Stimulated activated CD4-positive, alpha-beta T cell treated with anti-CD3 and anti-CD28 coated beads, Interleukin-4, amount 100 ng/mL, for 24 hours (primary cell): ENCODE data around the gene KIF6.

ENCODE experiments used
- DNase-seq: peaks from one replicate; pipeline ENCODE4 v3.0.0-alpha.2; 2020

KIF6 gene

DNA sequence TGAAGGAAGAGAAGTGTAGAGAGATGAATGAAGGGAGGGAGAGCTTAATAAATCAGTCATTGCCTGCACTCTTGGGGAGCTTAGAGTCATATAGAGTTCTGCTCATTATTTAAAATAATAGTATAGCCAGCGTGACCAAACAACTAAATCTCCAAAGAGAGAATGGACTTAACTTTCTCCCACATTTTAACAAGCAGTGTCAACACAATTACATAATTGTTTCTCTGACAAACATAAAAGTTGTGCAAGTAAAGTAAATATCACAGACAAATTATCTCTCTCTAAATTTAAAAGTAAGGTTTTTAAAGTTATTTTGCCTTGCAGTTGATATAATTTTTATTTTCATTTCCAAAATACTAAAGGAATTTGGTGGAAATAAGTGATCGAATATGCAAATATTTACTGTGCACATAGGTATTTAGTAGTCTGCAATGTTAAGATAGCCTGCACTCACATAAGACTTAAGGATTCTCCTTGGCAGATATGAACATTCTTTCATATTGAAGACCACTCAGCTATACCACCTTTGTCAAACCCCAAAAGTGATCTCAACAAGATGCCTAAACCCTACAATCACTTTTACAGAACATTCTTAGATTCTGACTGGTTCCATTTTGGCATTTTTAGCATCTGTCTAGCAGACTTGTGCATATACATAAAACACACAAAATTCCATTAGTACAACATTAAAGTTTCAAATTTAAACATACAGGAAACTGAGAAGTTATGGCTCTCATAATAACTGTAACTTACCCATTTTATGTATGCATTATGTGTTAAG is 67.7 kb downstream of the KIF6 start:
- no peak for DNase-seq

DNA sequence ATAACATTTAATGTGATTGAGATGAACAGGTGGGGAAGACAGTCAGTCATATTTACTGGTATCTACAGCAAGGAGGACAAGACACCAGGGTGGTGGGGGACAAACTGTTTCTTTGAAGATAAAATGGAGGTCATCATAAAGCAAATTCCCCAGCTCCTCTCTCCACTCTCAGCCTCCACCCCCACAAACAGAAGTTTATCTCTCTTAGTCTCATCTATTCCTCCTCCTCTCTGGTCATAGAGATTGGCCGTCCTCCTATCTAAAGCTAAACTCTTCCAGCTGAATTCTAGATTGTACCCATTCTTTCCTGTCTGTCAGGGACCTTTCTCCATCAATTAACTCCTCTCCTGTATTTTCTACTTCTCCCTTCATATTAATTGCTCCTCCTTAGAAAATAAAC is 71.1 kb downstream of the KIF6 start:
- DNase-seq: no peak

DNA sequence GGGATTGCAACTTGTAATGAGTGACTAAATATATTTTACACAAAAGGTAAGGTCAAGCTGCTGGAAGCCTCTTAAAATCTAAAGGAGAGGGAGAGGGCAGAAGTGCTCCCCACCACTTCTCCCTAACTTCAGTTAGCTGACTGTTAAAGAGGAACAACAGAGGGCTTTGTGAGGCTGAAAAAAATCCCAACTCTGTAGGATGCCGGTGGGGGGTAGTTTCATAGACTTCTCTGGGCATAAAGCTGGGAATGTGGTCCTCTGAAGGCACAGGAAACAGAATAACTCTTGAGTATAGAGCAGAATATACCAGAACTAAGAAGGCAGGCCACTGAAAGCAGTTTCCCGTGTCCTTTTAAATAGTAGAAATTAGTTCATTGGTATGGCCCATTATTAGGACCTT is 71.6 kb downstream of the KIF6 start:
- DNase-seq: no peak

DNA sequence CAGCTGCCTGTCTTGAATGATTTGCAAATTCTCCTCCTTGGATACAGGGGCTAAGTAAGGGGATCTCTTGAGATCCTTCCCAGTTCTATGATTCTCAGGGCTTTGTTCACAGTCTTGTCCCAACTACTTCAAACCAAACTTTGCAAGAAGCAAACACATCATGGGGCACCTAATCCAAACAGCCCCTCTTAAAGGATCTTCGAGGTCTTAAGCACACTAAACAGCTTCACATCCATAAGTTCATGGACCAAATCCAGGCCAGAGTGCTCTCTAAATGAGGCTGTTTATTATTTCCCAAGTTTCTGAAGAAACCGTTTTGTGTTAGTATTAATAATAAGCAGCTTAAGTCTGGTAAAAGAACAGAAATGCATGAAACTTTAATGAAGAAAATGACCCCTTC is 75.2 kb downstream of the KIF6 start:
- no peak for DNase-seq

DNA sequence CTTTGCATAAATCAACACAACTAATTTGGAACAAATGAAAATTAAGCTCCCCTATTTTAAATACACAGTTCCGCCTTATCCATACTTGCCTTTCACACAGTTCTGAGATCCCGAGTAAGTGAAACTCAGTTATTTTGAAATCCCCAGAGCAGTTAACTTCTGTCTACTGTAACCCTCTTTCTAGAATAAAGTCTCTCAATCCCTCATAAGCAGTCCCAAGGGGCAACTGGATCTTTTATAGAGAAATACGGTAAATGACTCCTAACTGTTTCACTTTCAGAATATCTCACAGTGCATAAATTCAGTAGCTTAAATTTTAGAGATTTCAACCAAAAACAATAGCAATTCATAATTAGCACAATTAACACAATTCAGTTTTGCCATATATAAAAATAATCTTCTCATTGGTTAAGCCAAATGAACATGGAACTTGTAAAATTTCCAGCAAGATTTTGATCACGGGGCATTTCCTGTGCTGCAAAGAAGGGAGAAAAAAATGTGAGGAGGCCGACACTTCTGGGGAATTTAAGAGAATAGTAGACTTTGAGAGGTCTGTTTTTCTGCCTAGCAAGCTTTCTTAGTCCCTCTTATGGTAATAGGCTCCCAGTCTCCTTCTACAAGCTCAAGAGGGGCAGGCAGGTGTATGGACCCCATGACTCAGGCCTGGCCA is 78.3 kb downstream of the KIF6 start:
- no peak for DNase-seq

DNA sequence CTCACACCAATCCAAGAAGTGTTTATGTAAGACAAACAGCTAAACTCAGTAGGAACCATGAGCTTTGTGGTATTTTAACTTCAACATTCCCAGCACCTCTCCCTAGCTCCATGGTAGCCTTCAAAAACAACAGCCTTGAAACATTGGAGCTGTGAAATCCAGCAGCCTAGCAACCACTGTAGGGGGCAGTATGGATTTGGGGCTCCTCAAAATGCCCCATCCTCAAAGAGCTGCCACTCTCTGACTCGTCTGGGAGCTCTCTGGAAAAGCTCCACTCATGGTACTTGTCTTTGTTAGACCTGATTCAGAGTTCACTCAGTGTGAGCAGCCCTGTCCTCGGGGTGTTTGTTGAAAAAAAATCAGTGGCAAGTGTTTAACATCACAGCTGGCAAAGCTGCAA is 82.9 kb downstream of the KIF6 start:
- DNase-seq: no peak

DNA sequence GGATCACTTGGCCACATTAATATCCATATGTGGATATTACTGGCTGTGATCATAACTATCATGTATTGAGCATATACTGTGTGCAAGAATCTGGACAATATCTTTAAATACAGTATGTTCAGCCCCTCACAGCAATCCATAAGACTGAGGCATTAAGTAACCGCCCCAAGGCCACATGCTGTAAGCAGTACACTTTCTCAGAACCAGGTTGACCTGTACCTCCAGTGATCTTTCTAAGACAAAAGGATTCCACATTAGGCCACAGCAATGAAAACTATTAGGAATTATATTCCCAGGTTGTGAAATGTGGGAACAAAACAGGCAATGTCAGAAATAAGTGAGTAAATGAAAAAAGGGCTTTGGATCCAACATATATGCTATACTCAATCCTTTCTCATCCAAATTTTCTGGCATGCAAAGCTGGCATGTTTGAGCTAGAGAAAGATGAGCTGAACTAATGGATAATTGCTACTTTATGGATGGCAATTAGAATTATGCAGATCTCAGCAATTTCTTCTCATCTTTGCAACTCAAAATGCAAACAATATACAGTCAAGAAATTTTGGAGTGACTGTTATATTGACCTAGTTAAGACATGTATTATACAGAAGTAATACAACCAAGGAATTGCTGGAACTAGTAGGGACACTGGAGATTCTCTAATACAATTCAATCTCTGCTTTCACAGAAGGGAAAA is 86.9 kb downstream of the KIF6 start:
- no peak for DNase-seq

DNA sequence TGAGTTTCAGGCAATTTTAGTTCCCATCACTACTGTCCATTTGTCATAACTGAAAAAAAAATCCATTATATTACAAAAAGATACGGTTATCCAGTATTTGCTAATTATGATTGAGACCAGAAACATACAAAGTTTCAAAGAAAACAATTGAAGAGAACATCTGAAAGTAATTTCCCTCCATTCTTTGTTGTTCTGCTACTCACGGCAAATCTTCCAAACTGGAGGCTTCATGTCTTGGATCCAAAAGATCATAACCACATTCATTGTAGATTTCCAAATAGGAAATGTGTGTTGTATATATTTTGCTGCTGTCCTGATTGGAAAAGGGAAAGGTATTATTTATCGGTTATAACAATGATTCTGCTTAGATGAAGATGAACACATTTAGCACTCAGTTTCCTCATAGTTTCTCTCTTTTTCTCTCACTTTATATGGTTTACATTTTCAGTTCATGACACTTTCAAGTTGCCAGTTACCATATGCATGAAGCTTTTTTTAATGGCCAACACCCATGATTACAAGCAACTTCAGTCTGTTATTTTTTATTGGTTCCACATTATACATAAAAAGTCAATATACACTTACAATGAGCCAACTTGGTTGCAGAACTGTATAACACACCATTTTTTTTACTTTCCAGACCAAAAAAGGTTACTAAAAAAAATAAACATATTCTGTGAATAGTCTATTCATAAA is 90.4 kb downstream of the KIF6 start:
- no peak for DNase-seq

DNA sequence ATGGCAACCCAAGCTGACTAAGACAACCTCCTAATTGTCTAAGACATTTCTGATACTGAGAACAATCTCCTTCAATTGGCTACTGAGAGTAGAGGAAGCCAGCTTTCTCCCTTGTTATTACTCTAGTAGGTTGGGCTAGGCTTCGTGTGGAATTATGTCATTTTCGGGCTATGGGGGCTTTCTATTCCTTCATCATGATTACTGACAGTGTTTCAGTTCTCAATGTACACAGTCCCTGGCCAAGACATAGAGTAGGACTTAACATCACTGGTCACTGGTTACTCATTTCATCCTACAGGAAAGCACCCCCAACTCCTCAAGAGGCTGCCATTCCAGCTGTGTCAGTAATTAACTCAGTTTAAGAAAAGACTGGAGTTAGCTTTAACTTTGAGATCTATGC is 100.0 kb downstream of the KIF6 start:
- no peak for DNase-seq

DNA sequence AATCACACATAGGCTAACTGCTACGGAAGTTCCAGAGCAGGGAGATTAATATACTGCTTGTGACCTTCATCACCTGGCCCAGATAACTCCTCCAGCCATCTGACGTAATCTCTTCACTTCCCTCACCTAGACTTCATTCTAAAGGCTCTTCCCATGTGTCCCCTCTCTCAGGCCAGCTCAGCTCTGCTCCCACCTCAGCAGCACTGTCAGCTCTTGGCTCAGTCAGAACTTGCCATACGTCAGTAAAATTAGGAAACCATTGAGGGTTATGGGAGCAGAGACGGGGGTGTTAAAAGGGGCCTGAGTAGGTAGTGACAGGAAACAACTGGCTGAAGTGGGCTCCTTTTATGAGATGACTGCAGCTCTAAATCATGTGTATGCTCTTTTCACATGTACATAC is 101.5 kb downstream of the KIF6 start:
- DNase-seq: no peak

DNA sequence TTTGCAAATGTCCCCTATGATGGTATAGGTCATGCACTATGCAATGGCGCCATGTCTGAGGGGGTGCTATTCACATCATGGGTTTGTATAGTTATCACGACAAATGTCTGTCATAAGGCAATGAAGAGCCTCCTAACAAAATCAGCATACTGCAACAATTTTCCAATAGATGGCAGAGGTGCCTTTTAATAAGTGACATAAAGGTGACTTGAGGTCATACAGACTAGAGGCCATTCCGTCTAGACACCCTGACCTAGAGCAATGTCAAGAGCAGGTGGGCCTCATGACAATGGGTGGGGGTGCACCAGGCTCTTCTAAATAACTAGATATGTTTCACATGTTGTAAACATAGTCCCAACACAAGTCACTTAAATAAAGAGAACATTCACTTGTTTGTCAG is 107.7 kb downstream of the KIF6 start:
- no peak for DNase-seq

DNA sequence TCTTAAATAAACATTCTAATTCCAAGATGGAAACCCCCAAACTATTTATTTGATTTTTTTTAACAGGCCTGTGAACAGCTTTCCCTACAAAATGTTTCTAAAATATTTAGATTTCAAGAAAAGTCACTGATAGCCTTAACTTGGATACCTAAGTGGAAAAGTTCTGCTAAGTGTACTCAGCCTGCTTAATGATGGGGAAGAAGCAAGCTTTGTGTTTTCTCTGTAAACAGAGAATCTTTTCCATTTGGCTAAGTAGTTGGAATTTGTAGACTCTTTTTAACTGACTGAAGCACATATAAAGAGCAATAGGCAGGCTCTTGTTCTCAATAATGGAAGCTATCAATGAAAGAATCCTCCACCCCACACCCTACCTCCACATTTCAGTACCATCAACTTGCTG is 108.2 kb downstream of the KIF6 start:
- no peak for DNase-seq

DNA sequence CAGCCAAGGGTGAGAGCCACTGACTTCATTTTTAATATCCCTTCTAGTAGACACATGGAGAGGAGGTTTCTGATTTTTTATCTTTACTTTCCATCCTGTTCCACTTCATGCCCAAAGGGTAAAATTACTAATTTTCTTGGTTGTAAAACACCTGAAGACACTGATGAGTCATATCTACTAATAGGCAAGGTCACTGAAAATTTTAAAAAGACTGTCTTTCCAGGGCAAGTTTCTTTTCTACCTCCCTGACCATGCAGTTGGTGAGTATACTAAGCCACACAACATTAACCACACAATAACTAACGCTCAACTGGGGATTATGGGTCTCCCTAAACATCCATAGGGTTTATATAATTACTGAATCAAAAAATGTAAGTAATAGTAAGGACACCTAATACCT is 109.6 kb downstream of the KIF6 start:
- DNase-seq: no peak

DNA sequence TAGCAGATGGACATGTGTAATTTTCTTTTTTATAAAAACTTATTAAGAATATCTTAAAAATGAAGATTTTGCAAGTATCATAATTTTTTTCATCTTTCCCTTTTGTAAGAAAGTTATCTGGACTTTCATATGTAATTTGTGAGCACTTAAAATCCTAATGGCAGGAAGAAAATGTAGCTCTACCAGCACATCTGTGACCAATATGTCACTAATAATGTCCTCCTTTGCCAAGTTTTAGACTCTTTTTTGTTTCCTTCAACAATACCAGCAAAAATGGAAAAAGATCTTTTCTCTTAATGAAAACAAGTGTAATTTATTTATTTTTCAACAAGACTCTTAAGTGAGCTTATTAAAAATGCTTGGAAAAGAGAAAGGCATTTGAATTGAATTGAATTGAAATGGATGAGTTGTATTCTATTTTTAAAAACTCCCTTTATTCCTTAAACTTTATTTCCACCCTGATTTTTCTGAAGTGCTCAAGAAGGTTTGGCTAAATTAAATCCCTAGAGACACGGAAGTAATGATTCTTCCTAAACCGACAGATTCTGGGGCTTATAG is 110.7 kb downstream of the KIF6 start:
- no peak for DNase-seq

DNA sequence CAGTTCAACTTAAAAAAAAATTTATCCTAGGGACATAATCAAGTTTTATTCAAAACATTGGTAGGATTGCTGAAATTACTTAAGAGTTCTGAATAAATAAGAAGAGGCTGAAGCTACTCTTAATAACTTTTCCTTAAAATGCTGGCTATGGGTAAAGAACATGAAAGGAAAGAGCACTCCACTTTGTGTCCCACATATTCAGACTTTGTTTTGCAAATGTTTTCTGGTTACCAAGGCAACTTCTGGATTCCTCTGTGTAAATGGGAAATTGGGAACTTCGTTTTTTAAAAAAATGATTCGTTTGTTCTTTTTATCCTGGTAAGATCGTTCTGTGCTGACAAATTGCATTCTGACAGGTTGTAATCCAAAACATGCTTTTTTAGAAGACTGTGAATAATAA is 115.0 kb downstream of the KIF6 start:
- DNase-seq: no peak

DNA sequence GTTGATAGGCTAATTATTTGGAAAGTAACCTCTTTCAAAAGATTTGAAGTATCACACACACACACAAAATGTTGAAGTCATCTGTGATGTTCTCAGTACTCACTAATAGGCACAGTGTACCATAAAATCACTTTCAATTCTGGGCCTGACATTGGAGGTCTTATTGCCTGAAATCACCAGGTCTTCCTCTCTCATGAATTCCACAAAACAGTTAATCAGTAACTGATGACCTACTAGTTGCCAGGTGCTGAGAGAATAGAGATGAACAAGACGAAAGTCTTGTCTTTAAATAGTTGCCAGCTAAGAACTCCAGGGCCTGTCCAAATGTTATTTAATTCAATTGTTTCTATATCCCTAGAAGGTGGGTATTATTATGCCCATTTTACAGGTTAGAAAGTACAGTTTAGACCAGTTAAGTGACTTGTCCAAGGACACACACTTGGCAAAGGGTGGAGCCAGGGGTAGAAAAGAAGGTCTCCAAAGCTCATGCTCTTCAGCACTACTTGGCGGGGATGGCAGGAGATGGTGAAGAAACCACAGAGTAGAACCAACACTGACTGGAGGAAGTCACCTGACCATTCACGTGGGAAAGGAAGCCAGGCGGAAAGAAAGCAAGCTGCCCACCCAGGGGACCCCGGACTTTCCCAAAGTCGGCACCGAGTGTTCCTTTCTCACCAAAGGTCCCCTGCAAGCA is 116.4 kb downstream of the KIF6 start:
- no peak for DNase-seq

DNA sequence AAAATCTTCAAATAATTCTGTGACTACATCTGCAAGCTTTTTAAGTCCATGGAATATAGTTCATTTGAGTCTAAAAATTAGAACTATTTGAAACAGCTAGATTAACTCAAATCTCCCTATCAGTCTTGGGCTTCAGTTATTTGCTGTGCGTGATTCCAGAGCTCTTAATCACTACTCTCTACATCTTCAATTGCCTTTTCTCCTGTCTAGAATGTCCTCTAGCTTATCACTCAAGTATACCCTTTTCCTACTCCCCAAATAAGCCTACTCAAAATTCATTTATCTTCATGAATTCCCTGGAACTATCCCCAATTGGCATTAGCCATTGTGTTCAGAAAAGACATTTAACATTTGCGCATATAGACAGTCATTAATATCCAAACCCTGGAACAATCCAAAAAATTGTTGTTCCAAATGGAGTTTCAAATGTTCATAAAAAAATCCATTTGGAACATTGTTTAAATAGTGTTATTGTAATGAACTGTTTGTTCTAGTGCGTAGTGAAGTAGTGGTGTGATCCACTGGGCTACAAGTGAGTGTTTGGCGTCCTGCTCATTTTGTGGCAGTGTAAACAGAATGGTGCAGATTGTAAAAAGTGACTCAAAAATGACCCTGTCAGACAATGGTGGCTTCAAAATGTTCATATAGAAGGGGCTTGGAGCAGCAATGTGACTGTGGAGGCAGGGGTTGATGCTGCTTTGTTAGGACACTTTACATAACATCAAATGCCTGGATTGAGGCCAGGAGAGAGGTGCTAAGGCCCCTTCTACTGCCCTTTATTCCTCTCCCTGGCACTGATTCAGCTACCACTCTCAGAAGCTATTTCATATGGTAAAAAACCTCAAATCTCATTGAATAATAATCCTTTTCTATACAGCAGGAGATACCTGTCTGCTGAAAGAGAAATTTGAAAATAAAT is 122.3 kb downstream of the KIF6 start:
- DNase-seq: no peak

DNA sequence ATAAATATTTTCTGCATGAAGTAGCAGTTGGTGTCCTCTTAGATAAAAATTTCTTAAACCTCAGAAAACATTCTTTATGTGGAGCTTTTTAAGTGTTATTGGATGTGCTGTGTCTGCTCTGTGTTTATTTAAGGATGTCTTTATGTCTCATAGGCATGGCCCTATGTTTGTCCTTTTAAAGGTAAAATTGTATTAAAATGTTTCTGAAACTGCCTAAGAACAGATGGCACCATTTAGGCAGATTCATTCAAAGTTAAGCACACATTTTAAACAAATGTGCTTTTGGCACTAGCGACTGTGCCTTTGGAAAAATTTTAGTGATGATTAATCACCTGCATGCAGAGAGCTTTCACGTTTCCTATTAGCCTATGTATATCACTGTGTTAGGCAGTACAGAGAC is 125.2 kb downstream of the KIF6 start:
- no peak for DNase-seq

DNA sequence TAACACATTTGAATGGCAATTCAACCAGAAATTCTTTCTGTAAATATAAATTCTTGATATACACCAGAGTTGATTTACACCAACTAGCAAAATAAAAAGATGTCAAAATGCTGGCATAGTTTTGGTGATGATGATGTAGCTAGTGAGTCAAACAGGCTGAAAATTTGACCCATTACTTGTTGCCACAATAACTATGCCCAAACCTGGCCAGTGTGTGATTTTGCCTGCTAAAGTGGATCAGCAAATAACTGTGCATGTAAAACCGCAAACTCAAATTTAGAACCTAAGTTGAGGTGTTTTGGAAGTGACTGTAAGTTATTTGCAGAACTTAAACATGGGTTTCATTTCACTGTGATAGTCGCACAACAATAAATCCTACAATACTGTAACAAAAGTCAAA is 125.9 kb downstream of the KIF6 start:
- no peak for DNase-seq

DNA sequence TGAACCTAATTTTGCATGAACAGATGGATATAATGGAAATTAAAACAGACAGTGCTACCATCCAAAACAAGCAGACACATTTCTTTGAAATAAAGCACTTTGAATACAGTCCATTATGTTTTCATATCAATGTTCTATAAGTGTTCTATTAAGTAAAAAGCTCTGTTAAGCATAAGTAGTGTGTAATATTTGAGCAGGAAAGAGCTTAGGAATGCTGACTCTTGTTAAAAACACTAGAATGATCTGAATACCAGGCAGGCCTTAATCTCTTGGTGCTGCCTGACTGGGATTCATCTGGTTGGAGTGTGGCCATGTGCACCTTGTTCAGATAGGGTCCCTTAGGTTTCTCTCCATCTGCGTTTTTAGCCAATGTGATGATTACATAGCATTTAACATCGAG is 130.9 kb downstream of the KIF6 start:
- DNase-seq: no peak

DNA sequence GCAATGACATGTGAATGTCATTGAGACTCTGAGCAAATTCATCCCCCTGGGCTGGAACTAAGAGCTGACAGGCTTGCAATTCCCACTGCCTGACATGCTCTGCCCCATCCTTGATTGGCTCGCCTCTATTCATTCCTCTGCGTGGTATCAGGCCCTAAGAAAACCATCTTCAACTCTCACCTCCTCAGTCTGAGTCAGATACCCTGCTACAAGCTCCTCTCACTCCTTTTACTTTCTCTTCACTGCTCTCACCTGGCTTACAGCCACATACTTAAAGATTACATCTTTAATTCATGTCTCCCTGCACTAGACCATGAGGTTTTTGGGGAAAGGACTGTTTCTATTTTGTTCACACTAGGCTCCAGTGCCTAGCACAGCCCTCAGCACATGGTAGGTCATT is 131.6 kb downstream of the KIF6 start:
- no peak for DNase-seq
